Subcutaneous abdominal adipose tissue (tissue), 5 donors: Measurements from ENCODE around the gene RAX2.

Experiments
- H3K27ac ChIP-seq: one replicate; pipeline ENCODE4 v1.7.0; 2013; ENCODE audit warnings: low read depth, mild to moderate bottlenecking, inconsistent platforms, low read length, moderate library complexity
- H3K27me3 ChIP-seq, 5 donors: one replicate each; pipeline ENCODE4 v1.7.0; 2013; ENCODE audit warnings: low read length in 5 of 5, inconsistent platforms in 1 of 5; ENCODE audit not compliant: control insufficient read depth in 5 of 5, insufficient read depth in 4 of 5
- H3K36me3 ChIP-seq, 5 donors: one replicate each; pipeline ENCODE4 v1.7.0; 2013; ENCODE audit warnings: low read length in 5 of 5; ENCODE audit not compliant: control insufficient read depth in 5 of 5, insufficient read depth in 5 of 5
- H3K4me1 ChIP-seq, 5 donors: one replicate each; pipeline ENCODE4 v1.7.0; 2013; ENCODE audit warnings: low read length in 5 of 5, mild to moderate bottlenecking in 3 of 5, moderate library complexity in 1 of 5; ENCODE audit not compliant: control insufficient read depth in 5 of 5, insufficient read depth in 5 of 5
- H3K4me3 ChIP-seq, 5 donors: one replicate each; pipeline ENCODE4 v1.7.0; 2013; ENCODE audit warnings: low read length in 5 of 5, low read depth in 1 of 5
- H3K9ac ChIP-seq, 5 donors: one replicate each; pipeline ENCODE4 v1.7.0; 2013; ENCODE audit warnings: low read length in 5 of 5, mild to moderate bottlenecking in 4 of 5, moderate library complexity in 3 of 5
- H3K9me3 ChIP-seq, 5 donors: one replicate each; pipeline ENCODE4 v1.7.0; 2013; ENCODE audit warnings: low read length in 5 of 5; ENCODE audit not compliant: control insufficient read depth in 5 of 5
- donor health status: healthy.
- donor health status: healthy.
- donor health status: healthy.
- donor health status: healthy.
- donor health status: healthy.

Gene RAX2

DNA sequence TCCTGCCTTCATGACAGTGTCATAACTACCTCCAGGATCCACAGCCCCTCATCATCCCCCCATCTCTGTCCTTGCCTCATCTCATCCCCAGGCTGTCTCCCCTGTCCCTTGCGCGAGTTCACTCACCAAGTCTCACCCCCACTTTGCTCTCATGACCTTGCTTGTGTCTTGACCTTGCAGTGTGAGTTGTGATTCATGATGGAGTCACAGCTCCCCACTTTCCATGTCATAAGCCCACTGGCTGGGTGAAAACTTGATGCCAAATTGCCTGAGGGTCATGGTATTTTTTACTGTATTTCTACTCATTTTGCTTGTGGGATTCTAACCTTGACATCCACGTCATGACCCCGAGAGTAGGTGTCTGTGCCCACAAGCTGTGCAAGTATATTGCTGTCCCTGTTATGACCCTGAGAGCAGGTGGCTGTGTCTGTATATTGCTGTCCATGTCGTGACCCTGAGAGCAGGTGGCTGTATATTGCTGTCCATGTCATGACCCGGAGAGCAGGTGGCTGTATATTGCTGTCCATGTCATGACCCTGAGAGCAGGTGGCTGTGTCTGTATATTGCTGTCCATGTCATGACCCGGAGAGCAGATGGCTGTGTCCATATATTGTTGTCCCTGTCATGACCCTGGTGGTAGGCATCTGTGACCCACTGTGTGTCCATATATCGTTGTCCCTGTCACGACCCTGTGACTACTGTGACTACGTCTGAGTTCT, 34.4 kb downstream of the RAX2 start:
- Histone ChIP-seq H3K4me3 (no peak overlapping the region), H3K9ac (no peak overlapping the region), H3K4me1 (no peaks in the 10 kb centered on the region), H3K27me3 (peaks cover 0 to 24% (median 9%) of the 10 kb centered on the region in 5 donors), H3K27ac (no peak overlapping the region), H3K9me3 (no peaks in the 10 kb centered on the region), H3K36me3 (no peaks in the 10 kb centered on the region)

DNA sequence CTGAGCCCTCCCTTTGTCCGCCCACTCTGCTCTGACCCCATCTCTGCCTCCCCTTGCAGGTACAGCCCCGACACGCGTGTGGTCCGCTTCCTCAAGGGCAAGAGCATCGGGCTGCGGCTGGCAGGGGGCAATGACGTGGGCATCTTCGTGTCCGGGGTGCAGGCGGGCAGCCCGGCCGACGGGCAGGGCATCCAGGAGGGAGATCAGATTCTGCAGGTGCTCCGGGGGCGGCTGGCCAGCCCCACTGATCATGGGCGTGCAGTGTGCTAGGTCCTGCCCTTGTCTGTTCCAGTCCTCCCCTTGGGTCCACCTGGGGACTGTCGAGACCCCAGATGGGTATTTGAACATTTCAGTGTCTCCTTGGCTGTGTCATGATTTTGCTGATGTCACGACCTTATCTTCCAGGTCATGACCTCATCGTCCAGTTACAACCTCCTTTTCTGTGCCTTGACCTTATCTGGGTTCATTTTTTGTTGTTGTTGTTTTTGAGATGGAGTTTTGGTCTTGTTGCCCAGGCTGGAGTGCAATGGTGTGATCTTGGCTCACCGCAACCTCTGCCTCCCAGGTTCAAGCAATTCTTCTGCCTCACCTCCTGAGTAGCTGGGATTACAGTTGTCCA, 35.8 kb downstream of the RAX2 start:
- H3K9me3 ChIP-seq = no peaks in the 10 kb centered on the region
- no peak overlapping the region for H3K9ac ChIP-seq
- H3K27me3 ChIP-seq = peaks cover 0 to 24% (median 9%) of the 10 kb centered on the region in 5 donors
- no peaks in the 10 kb centered on the region for H3K4me1 ChIP-seq
- H3K27ac ChIP-seq = no peak overlapping the region
- H3K36me3 ChIP-seq = no peaks in the 10 kb centered on the region
- no peak overlapping the region for H3K4me3 ChIP-seq

DNA sequence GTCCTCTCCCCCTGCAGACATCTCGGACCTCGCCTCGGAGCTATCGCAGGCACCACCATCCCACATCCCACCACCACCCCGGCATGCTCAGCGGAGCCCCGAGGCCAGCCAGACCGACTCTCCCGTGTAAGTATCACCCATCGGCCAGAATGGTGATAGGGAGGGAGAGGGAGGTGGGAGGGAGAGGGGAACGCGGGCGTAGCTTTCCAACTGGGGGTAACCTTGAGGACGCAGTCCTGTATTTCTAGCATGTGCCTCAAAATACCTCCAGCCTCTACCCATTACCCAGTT, 37.8 kb downstream of the RAX2 start:
- H3K9ac ChIP-seq = no peak overlapping the region
- H3K27me3 ChIP-seq = peaks cover 0 to 24% (median 9%) of the 10 kb centered on the region in 5 donors
- H3K4me1 ChIP-seq = no peaks in the 10 kb centered on the region
- no peak overlapping the region for H3K27ac ChIP-seq
- H3K9me3 ChIP-seq = no peaks in the 10 kb centered on the region
- H3K36me3 ChIP-seq = no peaks in the 10 kb centered on the region
- no peak overlapping the region for H3K4me3 ChIP-seq

DNA sequence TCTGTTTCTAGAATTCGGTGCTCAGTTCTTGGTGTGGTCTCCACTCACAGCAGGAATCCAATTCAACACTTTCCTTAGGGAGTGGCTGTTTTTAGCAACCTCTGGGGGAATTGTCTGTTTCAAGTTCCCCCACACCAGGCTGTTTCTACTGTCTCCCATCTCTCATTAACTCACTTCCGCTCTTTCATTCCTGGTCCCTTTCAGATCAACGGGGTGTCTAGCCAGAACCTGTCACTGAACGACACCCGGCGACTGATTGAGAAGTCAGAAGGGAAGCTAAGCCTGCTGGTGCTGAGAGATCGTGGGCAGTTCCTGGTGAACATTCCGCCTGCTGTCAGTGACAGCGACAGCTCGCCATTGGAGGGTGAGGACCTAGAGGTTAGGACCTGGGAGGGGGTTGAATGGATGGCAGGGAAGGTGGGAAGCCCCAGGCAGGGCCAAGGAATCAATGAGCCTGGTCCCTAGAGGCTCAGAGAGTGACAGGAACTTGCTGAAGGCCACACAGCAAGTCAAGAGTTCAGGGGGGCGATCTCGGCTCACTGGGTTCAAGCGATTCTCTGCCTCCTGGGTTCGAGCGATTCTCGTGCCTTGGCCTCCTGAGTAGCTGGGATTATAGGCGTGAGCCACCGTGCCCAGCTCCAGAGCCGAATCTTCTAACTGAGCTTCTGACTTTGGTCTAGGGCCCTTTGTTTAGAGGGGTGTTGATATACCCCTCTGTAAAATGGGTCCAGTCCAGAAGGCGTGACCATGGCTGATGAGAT, 38.3 kb downstream of the RAX2 start:
- H3K4me3 ChIP-seq = no peak overlapping the region
- H3K27ac ChIP-seq = no peak overlapping the region
- peaks cover 0 to 24% (median 8%) of the 10 kb centered on the region in 5 donors for H3K27me3 ChIP-seq
- no peaks in the 10 kb centered on the region for H3K4me1 ChIP-seq
- no peak overlapping the region for H3K9ac ChIP-seq
- H3K36me3 ChIP-seq = no peaks in the 10 kb centered on the region
- H3K9me3 ChIP-seq = peaks cover 0 to 3% (median 0%) of the 10 kb centered on the region in 5 donors

DNA sequence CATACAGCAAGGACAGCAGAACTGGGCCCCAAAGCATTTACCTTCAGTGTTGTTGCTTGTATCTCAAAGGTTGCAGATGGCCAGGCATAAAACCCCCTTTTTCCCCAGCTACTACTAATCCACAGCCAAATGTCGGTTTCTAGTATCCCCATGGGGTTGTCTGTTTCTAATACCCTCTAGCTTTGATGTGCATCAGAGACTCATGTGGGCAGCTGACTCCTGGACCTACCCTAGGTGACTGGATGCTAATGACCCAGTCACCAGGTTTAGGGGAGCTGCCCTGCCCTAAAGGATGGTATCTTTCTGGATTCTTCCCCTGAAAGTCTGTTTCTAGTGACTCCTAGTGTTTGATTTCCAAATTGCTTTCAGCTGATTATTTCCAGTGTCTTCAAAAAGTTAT, 39.9 kb downstream of the RAX2 start:
- no peak overlapping the region for H3K4me3 ChIP-seq
- peaks cover 0 to 13% (median 5%) of the 10 kb centered on the region in 5 donors for H3K27me3 ChIP-seq
- H3K27ac ChIP-seq = no peak overlapping the region
- no peaks in the 10 kb centered on the region for H3K36me3 ChIP-seq
- no peaks in the 10 kb centered on the region for H3K4me1 ChIP-seq
- no peak overlapping the region for H3K9ac ChIP-seq
- peaks cover 0 to 3% (median 0%) of the 10 kb centered on the region in 5 donors for H3K9me3 ChIP-seq

DNA sequence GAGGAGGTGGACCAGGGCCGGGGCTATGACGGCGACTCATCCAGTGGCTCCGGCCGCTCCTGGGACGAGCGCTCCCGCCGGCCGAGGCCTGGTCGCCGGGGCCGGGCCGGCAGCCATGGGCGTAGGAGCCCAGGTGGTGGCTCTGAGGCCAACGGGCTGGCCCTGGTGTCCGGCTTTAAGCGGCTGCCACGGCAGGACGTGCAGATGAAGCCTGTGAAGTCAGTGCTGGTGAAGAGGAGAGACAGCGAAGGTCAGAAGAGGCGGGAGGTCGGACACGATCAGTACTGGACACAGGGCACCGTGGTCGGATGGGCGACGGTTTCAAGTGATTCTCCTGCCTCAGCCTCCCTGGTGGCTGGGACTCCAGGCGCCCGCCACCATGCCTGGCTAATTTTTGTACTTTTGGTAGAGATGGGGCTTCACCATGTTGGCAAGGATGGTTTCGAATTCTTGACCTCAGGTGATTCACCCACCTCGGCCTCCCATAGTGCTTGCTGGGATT, 41.5 kb downstream of the RAX2 start:
- Histone ChIP-seq H3K4me3 (no peak overlapping the region), H3K4me1 (no peaks in the 10 kb centered on the region), H3K27ac (no peak overlapping the region), H3K9ac (no peak overlapping the region), H3K36me3 (no peaks in the 10 kb centered on the region), H3K27me3 (peaks cover 0 to 5% (median 1%) of the 10 kb centered on the region in 5 donors), H3K9me3 (peaks cover 0 to 3% (median 0%) of the 10 kb centered on the region in 5 donors)

DNA sequence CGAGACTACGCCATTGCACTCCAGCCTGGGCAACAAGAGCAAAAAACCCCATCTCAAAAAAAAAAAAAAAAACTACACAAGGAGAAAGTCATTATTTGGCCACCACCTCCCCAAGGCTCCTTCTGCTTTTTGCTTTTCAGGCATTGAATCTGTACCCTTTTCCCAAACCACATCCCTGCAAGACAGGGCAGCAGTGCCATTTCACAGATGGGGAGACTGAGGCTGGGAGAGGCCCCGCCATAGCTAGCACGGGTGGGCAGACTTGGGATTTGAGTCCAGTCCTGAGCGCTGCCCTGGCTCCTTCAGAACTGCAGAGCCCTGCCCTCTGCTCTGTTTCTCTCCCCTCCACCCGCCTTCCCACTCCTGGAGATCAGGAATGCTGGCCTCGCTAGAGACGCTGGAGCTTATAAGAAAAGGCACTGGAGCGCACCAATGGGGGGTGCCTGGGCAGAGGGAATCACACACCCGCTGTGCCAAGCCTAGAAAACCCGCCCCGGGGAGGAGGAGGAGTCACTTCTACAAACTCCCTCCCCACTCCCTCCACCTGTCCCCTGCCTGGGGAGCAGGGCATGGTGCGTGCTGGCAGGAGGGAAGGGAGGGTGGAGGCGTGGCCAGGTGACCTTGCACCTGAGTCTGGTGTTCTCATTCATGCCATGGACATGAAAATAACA, 46.3 kb downstream of the RAX2 start:
- Histone ChIP-seq H3K36me3 (no peaks in the 10 kb centered on the region), H3K9me3 (peaks cover 0 to 3% (median 0%) of the 10 kb centered on the region in 5 donors), H3K27me3 (peaks cover 9 to 23% (median 19%) of the 10 kb centered on the region in 5 donors), H3K4me1 (peaks cover 0 to 10% (median 9%) of the 10 kb centered on the region in 5 donors), H3K27ac (no peak overlapping the region), H3K4me3 (no peak overlapping the region), H3K9ac (no peak overlapping the region)

DNA sequence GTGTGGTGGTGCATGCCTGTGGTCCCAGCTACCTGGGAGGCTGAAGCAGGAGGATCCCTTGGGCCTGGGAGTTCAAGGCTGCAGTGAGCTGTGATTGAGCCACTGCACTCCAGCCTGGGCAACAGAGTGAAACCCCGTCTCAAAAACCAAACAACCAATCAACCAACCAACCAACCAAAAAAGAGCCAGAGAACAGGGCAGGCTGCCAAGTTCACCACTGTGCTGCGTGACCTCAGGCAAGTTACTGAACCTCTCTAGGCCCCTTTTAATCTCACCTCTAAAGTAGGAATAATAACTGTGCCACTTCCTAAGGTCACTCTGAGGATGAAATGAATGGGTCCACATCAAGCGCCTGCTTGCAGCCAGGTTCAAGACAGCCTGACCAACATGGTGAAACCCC, 46.9 kb downstream of the RAX2 start:
- H3K4me1 ChIP-seq = peaks cover 0 to 12% (median 9%) of the 10 kb centered on the region in 5 donors
- H3K36me3 ChIP-seq = no peaks in the 10 kb centered on the region
- peaks cover 16 to 29% (median 25%) of the 10 kb centered on the region in 5 donors for H3K27me3 ChIP-seq
- H3K9ac ChIP-seq = no peak overlapping the region
- no peak overlapping the region for H3K4me3 ChIP-seq
- no peak overlapping the region for H3K27ac ChIP-seq
- peaks cover 0 to 3% (median 0%) of the 10 kb centered on the region in 5 donors for H3K9me3 ChIP-seq

DNA sequence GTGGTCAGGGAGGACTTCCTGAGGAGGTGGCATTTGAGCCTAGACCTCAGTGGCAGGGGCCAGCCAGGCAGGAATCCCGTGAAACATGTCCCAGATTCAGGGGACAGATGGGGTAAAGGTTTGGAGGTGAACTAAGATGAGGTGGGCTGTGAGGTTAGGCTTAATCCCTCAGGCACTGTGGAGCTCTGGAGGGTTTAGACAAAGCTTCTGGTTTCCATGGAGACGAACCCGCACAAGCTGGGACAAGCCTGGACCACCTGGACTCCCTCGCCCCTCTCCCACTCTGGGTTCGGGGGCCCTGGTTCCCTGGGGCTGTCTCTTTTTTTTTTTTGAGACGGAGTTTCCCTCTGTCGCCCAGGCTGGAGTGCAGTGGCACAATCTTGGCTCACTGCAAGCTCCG, 48.1 kb downstream of the RAX2 start:
- H3K4me3 ChIP-seq = no peak overlapping the region
- H3K27ac ChIP-seq = no peak overlapping the region
- no peaks in the 10 kb centered on the region for H3K36me3 ChIP-seq
- H3K4me1 ChIP-seq = peaks cover 0 to 12% (median 9%) of the 10 kb centered on the region in 5 donors
- H3K27me3 ChIP-seq = peaks cover 19 to 36% (median 29%) of the 10 kb centered on the region in 5 donors
- H3K9me3 ChIP-seq = peaks cover 0 to under 1% (median 0%) of the 10 kb centered on the region in 5 donors
- H3K9ac ChIP-seq = no peak overlapping the region
